Adipocyte (in vitro differentiated cells): Measurements from ENCODE around the gene OR4D1.

Experiments used
- DNase-seq: peaks from one replicate; pipeline ENCODE4 v3.0.0-alpha.2; 2015; ENCODE audit warnings: low read depth
- H3K27me3 ChIP-seq: replicated peaks from 2 replicates; pipeline ENCODE4 v1.7.0; 2013; ENCODE audit warnings: mild to moderate bottlenecking, low read length, moderate library complexity; ENCODE audit not compliant: control insufficient read depth, insufficient read depth
- H3K36me3 ChIP-seq: 2 replicates; pipeline ENCODE4 v1.7.0; 2013; ENCODE audit warnings: low read length, mild to moderate bottlenecking, moderate library complexity; ENCODE audit not compliant: control insufficient read depth, insufficient read depth, severe bottlenecking
- H3K4me1 ChIP-seq: 2 replicates; pipeline ENCODE4 v1.7.0; 2013; ENCODE audit warnings: mild to moderate bottlenecking, low read length, moderate library complexity; ENCODE audit not compliant: control insufficient read depth, insufficient read depth
- H3K4me3 ChIP-seq: 2 replicates; pipeline ENCODE4 v1.7.0; 2013; ENCODE audit warnings: mild to moderate bottlenecking, low read length, moderate library complexity
- H3K9ac ChIP-seq: 2 replicates; pipeline ENCODE4 v1.7.0; 2013; ENCODE audit warnings: mild to moderate bottlenecking, low read length, moderate library complexity
- H3K9me3 ChIP-seq: 2 replicates; pipeline ENCODE4 v1.7.0; 2013; ENCODE audit warnings: mild to moderate bottlenecking, low read length, moderate library complexity; ENCODE audit not compliant: control insufficient read depth

OR4D1 gene

GRCh38 chr17:58156839-58157803 lies 8.9 kb downstream of the OR4D1 start:
- H3K4me3 ChIP-seq = peak overlapping the region; percentile 38
- no peaks in the 10 kb centered on the region for H3K4me1 ChIP-seq
- H3K9ac ChIP-seq = no peak overlapping the region
- peaks cover 3% of the 10 kb centered on the region for H3K9me3 ChIP-seq
- DNase-seq = no peak
- no peaks in the 10 kb centered on the region for H3K36me3 ChIP-seq
- peaks cover 69% of the 10 kb centered on the region for H3K27me3 ChIP-seq

- Histone ChIP-seq H3K4me3 (no peak overlapping the region), H3K9me3 (peaks cover 6% of the 10 kb centered on the region), H3K4me1 (no peaks in the 10 kb centered on the region), H3K27me3 (peaks cover 66% of the 10 kb centered on the region), H3K9ac (no peak overlapping the region), H3K36me3 (no peaks in the 10 kb centered on the region)
- DNase-seq = no peak
Measured at GRCh38 chr17:58158181-58158580, 10.0 kb downstream of the OR4D1 start.

GRCh38 chr17:58161566-58161965 lies 13.4 kb downstream of the OR4D1 start:
- peaks cover 6% of the 10 kb centered on the region for H3K9me3 ChIP-seq
- H3K4me3 ChIP-seq = no peak overlapping the region
- H3K4me1 ChIP-seq = no peaks in the 10 kb centered on the region
- peaks cover 64% of the 10 kb centered on the region for H3K27me3 ChIP-seq
- DNase-seq = no peak
- H3K36me3 ChIP-seq = no peaks in the 10 kb centered on the region
- no peak overlapping the region for H3K9ac ChIP-seq

- Histone ChIP-seq H3K4me1 (no peaks in the 10 kb centered on the region), H3K27me3 (peaks cover 53% of the 10 kb centered on the region), H3K4me3 (no peak overlapping the region), H3K36me3 (no peaks in the 10 kb centered on the region), H3K9ac (no peak overlapping the region), H3K9me3 (peaks cover 6% of the 10 kb centered on the region)
- DNase-seq = no peak
Measured at GRCh38 chr17:58165981-58166380, 17.8 kb downstream of the OR4D1 start.

GRCh38 chr17:58166682-58167081 lies 18.5 kb downstream of the OR4D1 start, which contains the start of gene OR4D2:
Gene OR4D2, plus strand, starts transcription at chr17:58166982. Its CDS starts 2,674 bp downstream, at chr17:58169656.
- Histone ChIP-seq H3K9me3 (peaks cover 6% of the 10 kb centered on the region), H3K27me3 (peaks cover 46% of the 10 kb centered on the region), H3K36me3 (no peaks in the 10 kb centered on the region), H3K4me1 (no peaks in the 10 kb centered on the region), H3K9ac (no peak within 1 kb of the TSS), H3K4me3 (no peak within 1 kb of the TSS)
- no peak for DNase-seq

GRCh38 chr17:58170622-58171021 lies 22.4 kb downstream of the OR4D1 start:
- H3K27me3 ChIP-seq = peaks cover 32% of the 10 kb centered on the region
- H3K9me3 ChIP-seq = no peaks in the 10 kb centered on the region
- no peaks in the 10 kb centered on the region for H3K36me3 ChIP-seq
- DNase-seq = no peak
- no peak overlapping the region for H3K4me3 ChIP-seq
- H3K9ac ChIP-seq = no peak overlapping the region
- no peaks in the 10 kb centered on the region for H3K4me1 ChIP-seq

- Histone ChIP-seq H3K4me1 (no peaks in the 10 kb centered on the region), H3K9ac (no peak overlapping the region), H3K9me3 (no peaks in the 10 kb centered on the region), H3K27me3 (peaks cover 29% of the 10 kb centered on the region), H3K36me3 (no peaks in the 10 kb centered on the region), H3K4me3 (no peak overlapping the region)
- no peak for DNase-seq
Measured at GRCh38 chr17:58172369-58173071, 24.3 kb downstream of the OR4D1 start.

- H3K9ac ChIP-seq = no peak overlapping the region
- H3K9me3 ChIP-seq = no peaks in the 10 kb centered on the region
- peaks cover 18% of the 10 kb centered on the region for H3K27me3 ChIP-seq
- H3K36me3 ChIP-seq = no peaks in the 10 kb centered on the region
- no peak for DNase-seq
- H3K4me3 ChIP-seq = no peak overlapping the region
- no peaks in the 10 kb centered on the region for H3K4me1 ChIP-seq
Measured at GRCh38 chr17:58174871-58175270, 26.7 kb downstream of the OR4D1 start.

GRCh38 chr17:58176200-58176599 lies 28.0 kb downstream of the OR4D1 start:
- H3K36me3 ChIP-seq = no peaks in the 10 kb centered on the region
- H3K9ac ChIP-seq = no peak overlapping the region
- peaks cover 24% of the 10 kb centered on the region for H3K27me3 ChIP-seq
- peak; percentile 30 for DNase-seq
- no peaks in the 10 kb centered on the region for H3K9me3 ChIP-seq
- H3K4me3 ChIP-seq = no peak overlapping the region
- H3K4me1 ChIP-seq = no peaks in the 10 kb centered on the region

GRCh38 chr17:58181796-58182195 lies 33.6 kb downstream of the OR4D1 start:
- no peaks in the 10 kb centered on the region for H3K4me1 ChIP-seq
- peaks cover 28% of the 10 kb centered on the region for H3K27me3 ChIP-seq
- no peak overlapping the region for H3K4me3 ChIP-seq
- DNase-seq = no peak
- H3K9me3 ChIP-seq = no peaks in the 10 kb centered on the region
- H3K9ac ChIP-seq = no peak overlapping the region
- H3K36me3 ChIP-seq = no peaks in the 10 kb centered on the region

GRCh38 chr17:58183514-58183913 lies 35.3 kb downstream of the OR4D1 start:
- H3K36me3 ChIP-seq = no peaks in the 10 kb centered on the region
- no peak overlapping the region for H3K9ac ChIP-seq
- H3K9me3 ChIP-seq = no peaks in the 10 kb centered on the region
- no peak for DNase-seq
- no peak overlapping the region for H3K4me3 ChIP-seq
- H3K4me1 ChIP-seq = no peaks in the 10 kb centered on the region
- H3K27me3 ChIP-seq = peaks cover 40% of the 10 kb centered on the region
